ENCODE measurements around the gene FUNDC2.

Gene FUNDC2

GRCh38 chrX:155056877-155057792, 30.5 kb downstream of the FUNDC2 start:
- Histone ChIP-seq H3K9me3 (ENCODE audit: control insufficient read depth, insufficient read depth, low read depth, low read length) (no peaks in the 10 kb centered on the region), H3K27ac (ENCODE audit: extremely low read depth, low read depth, low read length) (no peak overlapping the region), H3K4me1 (ENCODE audit: control insufficient read depth, insufficient read depth, low read length) (no peaks in the 10 kb centered on the region), H3K4me3 (ENCODE audit: low read depth, low read length) (no peak overlapping the region), H3K36me3 (ENCODE audit: control insufficient read depth in 2 of 2, insufficient read depth in 1 of 2, low read length in 2 of 2) (peaks cover 7 to 33% of the 10 kb centered on the region in 2 experiments)
- POLR2A ChIA-PET = no interaction called here
- CTCF ChIA-PET = interaction anchor here (0.6 to 5.0 kb wide), 20 partner anchors 8 to 140 kb away, joined by 3 to 67 read pairs (median 4); partner anchors contain the start of gene FUNDC2
- peak; percentile 27; the same call in 1 of the 2 replicates for TF ChIP-seq PRDM10 (tag by site-specific recombination; IDR thresholded peaks at IDR 0.05)
- no peak for TF ChIP-seq ZNF621 (tag by site-specific recombination; IDR thresholded peaks at IDR 0.05)
- 0 out of 2 replicates have a peak, but pooled peaks have one; percentile 12 for TF ChIP-seq PRDM1 (tag by site-specific recombination; IDR thresholded peaks at IDR 0.05)
- TF ChIP-seq ZNF654 (tag by site-specific recombination; IDR thresholded peaks at IDR 0.05; ENCODE audit: low read depth) = peak; percentile 87
- TF ChIP-seq ZNF174 (tag by site-specific recombination; IDR thresholded peaks at IDR 0.05) = no peak
- 0 out of 2 replicates have a peak, but pooled peaks have one; percentile 3 for TF ChIP-seq SP2 (tag by site-specific recombination; IDR thresholded peaks at IDR 0.05)
- TF ChIP-seq, protein P1, sequence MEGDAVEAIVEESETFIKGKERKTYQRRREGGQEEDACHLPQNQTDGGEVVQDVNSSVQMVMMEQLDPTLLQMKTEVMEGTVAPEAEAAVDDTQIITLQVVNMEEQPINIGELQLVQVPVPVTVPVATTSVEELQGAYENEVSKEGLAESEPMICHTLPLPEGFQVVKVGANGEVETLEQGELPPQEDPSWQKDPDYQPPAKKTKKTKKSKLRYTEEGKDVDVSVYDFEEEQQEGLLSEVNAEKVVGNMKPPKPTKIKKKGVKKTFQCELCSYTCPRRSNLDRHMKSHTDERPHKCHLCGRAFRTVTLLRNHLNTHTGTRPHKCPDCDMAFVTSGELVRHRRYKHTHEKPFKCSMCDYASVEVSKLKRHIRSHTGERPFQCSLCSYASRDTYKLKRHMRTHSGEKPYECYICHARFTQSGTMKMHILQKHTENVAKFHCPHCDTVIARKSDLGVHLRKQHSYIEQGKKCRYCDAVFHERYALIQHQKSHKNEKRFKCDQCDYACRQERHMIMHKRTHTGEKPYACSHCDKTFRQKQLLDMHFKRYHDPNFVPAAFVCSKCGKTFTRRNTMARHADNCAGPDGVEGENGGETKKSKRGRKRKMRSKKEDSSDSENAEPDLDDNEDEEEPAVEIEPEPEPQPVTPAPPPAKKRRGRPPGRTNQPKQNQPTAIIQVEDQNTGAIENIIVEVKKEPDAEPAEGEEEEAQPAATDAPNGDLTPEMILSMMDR (tag by site-specific recombination; IDR thresholded peaks at IDR 0.05) = peak; percentile 80
- TF ChIP-seq ZBTB7A (tag by site-specific recombination; IDR thresholded peaks at IDR 0.05; ENCODE audit: low read depth) = no peak
- TF ChIP-seq SP3 (tag by site-specific recombination; IDR thresholded peaks at IDR 0.05) = no peak
- TF ChIP-seq REST (tag by site-specific recombination; IDR thresholded peaks at IDR 0.05) = peak; percentile 87
- TF ChIP-seq ZSCAN30 (tag by site-specific recombination; IDR thresholded peaks at IDR 0.05) = peak; percentile 16; the same call in 1 of the 2 replicates
- no peak for TF ChIP-seq ZNF311 (tag by site-specific recombination; IDR thresholded peaks at IDR 0.05; ENCODE audit: borderline replicate concordance)
- 0 out of 2 replicates have a peak, but pooled peaks have one; percentile 50 for TF ChIP-seq ZNF660 (tag by site-specific recombination; IDR thresholded peaks at IDR 0.05)
- 0 out of 2 replicates have a peak, but pooled peaks have one; percentile 27 for TF ChIP-seq SP7 (tag by site-specific recombination; IDR thresholded peaks at IDR 0.05)
- no peak for TF ChIP-seq ZNF133 (tag by site-specific recombination; IDR thresholded peaks at IDR 0.05)
- no peak for TF ChIP-seq OVOL3 (tag by site-specific recombination; IDR thresholded peaks at IDR 0.05)
- TF ChIP-seq ZNF473 (tag by site-specific recombination; IDR thresholded peaks at IDR 0.05) = no peak
- TF ChIP-seq TCF7L2 (IDR thresholded peaks at IDR 0.05; ENCODE audit: borderline replicate concordance, low read depth, low read length) = no peak
- peak; percentile 91 for TF ChIP-seq IKZF3 (tag by site-specific recombination; IDR thresholded peaks at IDR 0.05)
- TF ChIP-seq ZFP37 (tag by site-specific recombination; IDR thresholded peaks at IDR 0.05) = no peak
- TF ChIP-seq ZNF664 (tag by site-specific recombination; IDR thresholded peaks at IDR 0.05) = no peak
- TF ChIP-seq ZNF239 (tag by site-specific recombination; IDR thresholded peaks at IDR 0.05) = no peak
- no peak for TF ChIP-seq YY1 (tag by site-specific recombination; IDR thresholded peaks at IDR 0.05)
- TF ChIP-seq ZNF341 (tag by site-specific recombination; IDR thresholded peaks at IDR 0.05; ENCODE audit: low read depth) = peak; percentile 94
- TF ChIP-seq, protein P2, sequence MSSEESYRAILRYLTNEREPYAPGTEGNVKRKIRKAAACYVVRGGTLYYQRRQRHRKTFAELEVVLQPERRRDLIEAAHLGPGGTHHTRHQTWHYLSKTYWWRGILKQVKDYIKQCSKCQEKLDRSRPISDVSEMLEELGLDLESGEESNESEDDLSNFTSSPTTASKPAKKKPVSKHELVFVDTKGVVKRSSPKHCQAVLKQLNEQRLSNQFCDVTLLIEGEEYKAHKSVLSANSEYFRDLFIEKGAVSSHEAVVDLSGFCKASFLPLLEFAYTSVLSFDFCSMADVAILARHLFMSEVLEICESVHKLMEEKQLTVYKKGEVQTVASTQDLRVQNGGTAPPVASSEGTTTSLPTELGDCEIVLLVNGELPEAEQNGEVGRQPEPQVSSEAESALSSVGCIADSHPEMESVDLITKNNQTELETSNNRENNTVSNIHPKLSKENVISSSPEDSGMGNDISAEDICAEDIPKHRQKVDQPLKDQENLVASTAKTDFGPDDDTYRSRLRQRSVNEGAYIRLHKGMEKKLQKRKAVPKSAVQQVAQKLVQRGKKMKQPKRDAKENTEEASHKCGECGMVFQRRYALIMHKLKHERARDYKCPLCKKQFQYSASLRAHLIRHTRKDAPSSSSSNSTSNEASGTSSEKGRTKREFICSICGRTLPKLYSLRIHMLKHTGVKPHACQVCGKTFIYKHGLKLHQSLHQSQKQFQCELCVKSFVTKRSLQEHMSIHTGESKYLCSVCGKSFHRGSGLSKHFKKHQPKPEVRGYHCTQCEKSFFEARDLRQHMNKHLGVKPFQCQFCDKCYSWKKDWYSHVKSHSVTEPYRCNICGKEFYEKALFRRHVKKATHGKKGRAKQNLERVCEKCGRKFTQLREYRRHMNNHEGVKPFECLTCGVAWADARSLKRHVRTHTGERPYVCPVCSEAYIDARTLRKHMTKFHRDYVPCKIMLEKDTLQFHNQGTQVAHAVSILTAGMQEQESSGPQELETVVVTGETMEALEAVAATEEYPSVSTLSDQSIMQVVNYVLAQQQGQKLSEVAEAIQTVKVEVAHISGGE (tag by site-specific recombination; conservative IDR thresholded peaks at IDR 0.05; ENCODE audit: low read depth) = peak; percentile 62
